ENCODE results near the gene MARCHF3.

DNA sequence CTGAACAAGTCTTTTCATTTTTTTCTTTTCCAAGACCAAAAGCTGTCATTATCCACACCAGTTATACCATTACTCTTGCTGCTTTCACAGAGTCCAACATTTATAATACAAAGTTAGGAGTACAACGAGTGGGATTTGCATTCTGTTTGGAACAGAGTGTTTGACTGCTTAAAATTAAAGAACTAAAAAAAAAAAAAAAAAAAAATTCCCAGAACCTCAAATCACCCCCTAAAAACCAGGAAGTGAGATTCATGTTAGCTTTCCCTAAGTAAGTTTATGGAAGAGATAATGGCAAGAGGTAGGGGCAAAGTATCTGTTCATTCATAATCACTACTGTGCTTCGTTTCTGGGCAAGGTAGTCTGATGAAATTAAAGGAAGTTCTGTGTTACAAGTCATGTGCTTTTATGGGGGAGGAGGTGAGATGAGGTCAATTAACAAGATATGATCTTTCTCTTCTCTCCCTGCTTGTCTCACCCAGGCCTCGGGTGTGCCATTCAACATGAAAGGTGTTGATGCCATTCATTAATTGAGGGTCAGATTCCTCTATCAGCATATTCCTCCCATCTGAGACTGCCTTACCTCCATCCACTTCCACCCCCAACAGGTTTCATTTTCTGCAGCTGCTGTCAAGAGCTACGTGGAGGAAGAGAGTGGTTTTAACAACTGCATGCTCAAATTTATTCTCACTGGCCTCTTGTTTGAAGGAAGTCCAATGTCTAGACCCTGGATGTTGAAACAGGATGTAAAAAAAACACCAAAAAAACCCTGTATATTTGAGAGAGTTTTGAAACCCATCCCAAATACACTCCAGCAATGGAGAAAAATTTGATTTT is 58.1 kb downstream of the MARCHF3 start:
- TF ChIP-seq CTCF (IDR thresholded peaks at IDR 0.05): no peak
- no peak for TF ChIP-seq POLR2A (IDR thresholded peaks at IDR 0.05)

All from right lobe of liver (tissue), 4 donors.